HG03060 (cell line): ENCODE data around the gene PAX5.

Experiments used
- ATAC-seq: cut with Tn5 transposase; IDR thresholded peaks from one replicate; pipeline ENCODE4 v1.9.1; 2021; ENCODE audit warnings: low read depth, moderate number of reproducible peaks; ENCODE audit not compliant: unreplicated experiment

The PAX5 gene

DNA sequence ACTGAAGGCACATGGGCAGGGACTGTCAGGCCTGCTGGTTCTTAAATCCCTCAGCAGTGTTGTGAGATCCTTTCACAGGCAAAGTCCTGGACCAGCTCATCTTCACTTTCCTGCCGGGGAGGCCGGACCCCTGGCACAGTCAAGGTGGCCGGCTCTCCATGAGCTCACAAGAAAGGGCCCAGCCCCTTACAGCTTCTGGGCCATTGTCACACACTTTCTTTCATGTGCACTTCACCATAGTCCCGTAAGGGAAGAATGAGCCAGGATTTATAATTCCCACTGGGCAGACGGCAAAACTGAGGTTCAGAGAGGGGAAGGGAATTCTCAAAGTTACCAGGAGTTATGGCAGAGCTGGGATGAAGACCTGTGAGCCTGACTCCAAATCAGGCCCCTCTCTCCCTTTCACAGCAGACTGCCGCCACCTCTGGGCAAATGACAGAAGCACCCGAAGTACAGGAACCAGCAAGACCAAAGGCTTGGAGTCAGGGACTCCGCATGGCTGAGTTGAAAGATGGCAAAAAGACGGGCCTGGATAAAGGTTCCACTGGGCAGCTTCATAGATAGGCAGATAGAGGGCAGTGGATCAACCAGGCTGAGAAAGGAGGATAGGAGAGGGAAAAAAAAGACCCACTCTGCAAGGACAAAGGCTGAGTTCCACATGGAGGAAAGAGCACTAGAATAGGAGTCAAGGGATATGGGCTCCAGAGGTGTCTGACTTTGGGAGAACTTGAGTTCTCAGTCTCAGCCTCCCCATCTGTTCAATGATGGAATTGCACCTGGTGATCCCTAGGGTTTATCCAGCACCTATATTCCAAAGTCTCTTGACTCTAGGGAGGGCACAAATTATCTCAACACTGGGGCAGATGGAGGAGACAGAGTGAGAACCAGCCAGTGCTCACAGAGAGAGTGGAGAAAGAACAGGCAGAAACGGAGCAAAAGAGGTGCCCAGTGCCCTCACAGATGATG lies 128.7 kb downstream of the PAX5 start:
- ATAC-seq, result no peak

DNA sequence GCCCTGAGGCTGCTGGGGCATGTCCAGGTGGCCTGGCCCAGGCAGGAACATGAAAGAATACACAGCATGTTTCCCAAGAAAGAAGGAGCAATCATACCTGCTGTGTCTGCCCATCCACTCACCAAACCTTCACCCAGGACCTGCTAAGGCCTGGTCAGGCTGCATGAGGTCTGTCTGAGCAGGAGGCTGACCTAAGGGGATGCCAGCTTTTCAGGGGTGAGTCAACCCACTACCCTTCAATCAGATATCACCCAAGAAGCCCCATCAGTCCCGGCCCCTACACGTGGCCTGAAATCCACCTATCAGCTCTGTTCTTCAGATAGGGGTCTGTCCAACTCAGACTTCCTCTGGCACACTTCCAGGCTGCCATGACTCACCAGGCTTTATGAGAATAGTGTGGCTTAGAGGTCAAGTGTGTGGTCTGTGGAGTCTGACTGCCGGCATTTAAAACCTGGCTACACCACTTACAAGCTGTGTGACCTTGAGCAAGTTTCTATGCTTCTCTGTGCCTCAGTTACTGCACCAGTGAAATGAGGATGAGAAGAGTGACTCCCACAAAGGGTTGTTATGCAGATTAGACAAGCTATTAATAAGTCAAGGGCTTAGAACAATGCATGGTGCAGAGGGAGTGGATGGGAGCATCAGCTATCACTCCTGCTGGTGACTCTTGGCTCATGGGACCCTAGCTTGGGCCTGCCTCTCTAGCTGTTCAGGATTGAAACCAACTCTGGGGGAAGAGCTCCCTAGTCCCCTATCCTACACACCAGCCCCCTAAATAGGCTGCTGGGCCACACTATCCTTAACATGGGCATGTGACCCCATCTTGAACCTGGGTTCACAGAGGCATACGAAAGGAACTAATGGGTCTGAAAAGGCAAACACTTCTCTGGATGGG lies 130.3 kb downstream of the PAX5 start:
- no peak for ATAC-seq

DNA sequence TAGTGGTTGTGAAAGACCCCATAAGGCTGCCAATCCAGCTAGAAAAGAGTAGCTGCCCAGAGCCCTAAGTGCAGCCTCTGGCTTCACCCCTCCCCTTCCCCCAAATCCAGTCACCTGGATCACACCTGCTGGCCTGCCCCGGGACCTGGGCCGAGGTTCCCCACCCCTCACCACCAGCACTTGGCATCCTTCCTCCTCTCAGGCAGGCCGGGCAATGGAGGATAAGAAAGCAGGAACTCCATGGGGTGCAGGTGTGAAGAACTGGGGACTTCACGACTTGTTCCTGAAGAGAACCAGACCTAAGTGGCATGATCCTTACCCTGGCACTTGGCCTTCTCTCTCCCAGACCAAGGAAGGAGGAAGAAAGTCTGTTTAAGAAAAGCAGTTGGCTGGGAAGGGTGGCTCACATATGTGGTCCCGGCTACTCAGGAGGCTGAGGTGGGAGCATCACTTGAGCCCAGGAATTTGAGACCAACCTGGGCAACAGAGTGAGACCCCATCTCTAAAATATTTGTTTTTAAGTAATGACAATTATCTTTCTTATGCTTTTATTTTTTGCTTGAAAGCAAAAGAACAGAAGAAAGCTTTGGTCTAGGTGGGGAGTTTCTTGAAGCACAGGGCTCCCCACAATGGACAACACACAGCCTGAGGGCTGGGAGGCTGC lies 131.1 kb downstream of the PAX5 start:
- no peak for ATAC-seq

DNA sequence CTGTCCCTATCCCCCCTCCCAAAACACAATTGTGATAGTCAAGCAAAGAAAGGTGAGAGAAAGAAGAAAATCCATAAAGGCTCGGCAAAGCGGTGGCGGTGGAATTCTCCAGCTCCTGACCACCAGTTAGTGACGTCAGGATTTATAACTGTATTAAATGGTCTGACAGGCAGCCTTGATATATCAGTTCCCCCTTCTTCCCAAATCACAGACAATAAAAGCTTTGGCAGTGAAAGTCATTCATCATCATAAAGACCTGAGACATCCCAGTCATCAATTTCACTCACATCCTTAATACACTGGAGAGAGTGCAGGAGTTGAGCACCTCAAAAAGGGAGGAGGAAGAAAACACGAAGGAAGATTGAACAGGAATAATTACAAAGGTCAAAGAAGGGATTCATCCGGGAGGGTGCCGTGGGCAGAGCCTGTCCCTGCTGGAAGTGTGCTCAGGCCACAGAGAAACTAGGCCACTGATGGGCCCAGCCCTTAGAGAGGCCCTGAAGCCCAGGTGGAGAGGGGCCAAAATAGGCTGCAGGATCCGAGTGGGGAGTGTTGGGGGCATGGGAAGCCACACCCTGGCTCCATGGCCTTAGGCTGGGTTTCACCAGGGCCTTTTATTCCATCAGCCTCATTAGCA lies 131.9 kb downstream of the PAX5 start:
- ATAC-seq, result no peak

DNA sequence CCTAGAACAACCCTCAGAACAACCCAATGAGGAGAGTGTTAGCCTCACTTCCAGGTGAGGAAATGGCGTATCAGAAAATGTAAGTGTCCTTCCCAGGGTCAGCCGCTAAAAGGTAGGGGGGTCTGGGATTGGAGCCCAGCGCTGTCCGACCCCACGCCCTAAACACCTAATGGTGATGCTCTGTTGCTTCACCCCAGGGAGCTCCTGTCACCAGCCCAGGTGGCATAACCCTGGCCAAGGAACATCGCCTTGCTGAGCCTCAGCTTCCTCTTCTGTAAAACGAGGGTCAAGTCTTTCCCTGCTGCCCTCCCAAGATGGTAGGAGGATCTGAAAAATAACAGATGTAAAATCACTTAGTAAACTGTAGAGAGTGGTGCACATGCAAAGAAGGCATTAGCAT lies 132.5 kb downstream of the PAX5 start:
- ATAC-seq, result no peak

DNA sequence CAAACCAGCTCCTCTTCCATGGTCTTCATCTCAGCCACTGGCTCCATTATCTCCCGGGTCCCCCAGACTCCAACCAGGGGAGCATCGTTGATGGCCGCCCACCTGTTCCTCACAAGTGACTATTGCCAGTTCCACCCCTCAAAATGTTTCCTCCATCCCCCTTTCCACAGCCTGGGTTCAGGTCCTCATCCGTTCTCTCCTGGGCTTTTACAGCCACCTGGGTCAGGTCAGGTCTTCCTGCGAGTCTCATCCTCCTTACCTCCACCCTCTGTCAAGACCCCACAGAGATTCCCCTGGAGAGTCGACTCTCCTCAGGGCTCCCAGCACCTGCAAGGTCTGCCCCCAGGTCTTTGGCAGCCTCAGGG lies 133.2 kb downstream of the PAX5 start:
- no peak for ATAC-seq

DNA sequence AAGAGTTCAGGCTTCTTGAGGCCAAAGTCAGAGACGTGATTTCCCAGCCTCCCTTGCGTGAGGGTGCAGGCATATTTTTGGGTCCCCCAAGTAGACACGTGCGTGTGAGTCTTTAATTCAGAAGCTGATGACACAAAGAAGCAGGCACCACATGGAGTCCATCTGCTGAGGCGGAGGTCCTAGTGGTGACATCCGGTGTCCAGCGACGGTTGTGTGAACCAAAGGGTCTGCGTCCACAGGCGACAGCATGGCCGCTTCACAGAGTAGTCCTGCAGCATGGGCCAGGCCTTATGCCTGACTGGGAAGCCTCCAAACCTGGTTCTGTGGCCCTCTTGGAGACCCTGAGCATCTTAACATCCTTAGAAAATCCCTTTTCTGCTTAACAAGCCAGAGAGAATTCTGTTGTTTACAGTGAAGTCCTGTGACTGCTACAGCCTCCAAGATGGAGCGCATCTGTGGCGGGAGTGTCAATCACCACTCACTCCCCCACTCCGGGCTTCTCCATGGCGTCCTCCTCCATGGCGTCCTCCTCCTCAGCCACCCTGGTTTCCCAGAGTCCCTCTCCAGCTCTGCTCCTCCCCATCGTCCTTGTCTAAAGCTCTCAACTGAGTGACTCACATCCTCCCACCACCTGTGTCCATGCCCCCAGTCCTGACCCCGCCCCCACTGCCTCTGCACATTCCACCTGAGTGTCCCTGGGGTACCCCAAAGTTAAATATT lies 133.8 kb downstream of the PAX5 start:
- no peak for ATAC-seq

DNA sequence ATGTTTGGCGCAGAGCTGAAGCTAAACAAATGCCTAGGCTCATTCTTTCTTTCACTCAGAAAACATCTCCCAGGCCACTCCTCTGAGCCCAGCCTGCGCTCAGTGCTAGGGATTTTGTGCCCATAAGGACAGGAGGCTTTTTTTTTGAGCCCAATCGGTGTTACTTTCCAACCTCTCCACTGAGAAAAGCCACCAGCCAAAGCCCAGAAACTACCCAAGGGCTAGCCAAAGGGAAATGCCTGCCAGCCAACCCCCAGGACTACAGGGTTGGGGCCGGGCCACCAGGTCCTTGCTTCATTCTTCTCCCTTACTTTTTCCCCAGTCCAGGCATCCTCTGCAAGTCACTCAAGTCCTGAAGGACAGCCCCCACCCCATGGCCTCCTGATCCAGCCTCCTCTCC lies 134.7 kb downstream of the PAX5 start:
- no peak for ATAC-seq

DNA sequence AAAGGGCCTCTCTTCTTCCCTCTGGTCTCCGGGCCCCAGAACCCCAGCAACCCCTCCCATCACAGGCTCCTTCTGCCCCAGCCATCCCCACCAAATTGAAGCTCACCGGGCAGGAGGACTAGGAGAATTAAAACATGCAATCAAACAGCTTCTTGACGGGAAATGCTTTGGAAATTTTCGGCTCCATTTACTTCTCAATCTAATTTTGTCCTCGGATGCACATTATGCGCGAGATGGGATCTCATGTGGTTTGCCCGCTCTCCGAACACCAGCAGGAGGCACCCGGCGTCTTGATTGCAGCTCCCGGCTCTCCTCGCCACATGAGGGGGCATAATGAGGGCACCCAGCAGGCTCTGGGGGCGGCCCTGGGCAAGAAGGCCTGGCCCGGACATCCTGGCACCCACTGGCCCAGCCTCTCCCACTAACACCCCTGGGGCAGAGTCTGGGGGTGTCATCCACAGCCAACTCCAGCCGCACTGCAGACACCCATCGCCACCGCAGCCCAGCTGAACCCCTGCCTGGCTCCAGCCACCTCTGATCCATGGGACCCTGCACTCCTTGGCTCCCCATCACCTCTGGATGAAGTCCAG lies 135.5 kb downstream of the PAX5 start:
- ATAC-seq, result no peak

DNA sequence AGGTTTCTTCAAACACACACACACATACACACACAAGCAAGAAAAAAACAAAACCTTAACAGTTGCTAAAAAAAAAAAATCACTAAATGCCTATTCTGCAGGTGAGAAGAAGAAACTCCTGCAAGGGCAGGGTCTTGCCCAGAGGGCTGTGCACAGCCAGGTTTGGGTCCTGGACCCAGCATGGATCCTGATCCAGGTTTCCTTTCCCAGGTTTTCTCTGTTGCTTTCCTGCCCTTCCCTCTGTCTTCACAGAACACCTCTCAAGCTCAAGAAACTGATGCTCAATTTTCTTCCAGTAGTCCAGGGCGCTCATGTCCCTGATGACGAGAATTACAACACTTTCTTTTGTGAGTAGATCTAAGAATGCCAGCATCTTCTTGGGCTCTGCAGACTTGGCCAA lies 136.6 kb downstream of the PAX5 start:
- ATAC-seq, result no peak

DNA sequence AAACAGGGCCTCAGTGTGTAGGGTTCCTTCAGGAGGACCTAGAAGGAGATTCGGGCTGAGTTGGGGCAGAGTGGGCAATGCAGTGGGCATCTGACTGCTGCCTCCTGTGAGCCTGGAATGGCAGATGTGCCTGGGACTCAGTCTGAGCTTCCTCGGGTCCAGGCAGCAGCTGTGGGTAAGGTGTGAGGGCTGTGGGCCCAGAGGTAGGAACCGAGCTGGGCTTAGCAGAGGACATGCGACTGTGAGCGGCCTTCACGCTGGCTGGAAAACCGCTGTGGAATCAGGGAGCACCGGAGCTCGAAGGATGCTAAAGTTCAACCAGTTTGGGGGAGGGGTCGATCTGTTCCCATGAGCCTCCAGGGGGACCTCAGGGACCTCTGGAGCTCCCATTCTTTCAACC lies 137.0 kb downstream of the PAX5 start:
- ATAC-seq, result no peak

DNA sequence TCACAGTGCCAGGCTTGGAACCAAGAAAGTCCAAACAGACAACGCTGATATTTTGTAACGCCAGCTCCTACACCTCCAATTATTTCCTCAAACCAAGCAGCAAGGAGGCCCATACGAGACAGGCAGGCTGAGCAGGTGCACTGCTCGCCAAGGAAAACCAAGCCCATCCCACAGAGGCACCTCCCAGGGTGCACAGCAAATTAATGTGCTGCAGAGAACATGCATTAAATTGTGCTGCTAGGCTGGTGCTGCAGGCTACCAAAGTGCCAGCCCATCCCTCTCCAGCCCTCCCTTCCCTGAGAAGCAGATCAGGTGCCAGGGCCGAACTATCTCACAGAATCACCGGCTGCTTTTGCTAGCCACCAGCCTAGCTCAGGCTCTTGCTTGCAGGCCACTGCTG lies 137.8 kb downstream of the PAX5 start:
- no peak for ATAC-seq

DNA sequence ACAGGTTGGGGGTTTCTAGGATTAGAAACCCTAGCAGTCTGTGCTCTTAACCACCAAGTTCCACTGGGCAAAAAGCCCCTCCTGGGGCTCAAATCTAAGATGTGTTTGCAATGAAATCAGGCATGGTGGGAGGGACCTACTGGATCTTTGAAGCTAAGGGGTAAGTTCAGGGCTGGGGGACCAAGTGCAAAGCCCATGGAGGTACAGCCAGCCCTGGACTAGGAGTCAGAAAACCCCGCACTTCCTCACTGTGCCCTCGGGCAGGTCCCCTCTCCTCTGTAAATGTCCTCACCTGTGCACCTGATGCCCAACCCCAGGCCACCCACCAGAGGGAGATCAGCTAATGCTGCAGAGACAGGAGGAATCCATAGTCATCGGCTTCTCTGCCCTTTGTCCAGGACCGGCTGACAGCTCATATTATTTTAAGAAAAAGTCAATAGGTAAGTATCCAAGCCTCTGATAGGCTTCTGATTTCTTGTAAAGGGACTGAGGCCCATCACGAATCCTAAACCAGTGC lies 138.3 kb downstream of the PAX5 start:
- ATAC-seq, result no peak

DNA sequence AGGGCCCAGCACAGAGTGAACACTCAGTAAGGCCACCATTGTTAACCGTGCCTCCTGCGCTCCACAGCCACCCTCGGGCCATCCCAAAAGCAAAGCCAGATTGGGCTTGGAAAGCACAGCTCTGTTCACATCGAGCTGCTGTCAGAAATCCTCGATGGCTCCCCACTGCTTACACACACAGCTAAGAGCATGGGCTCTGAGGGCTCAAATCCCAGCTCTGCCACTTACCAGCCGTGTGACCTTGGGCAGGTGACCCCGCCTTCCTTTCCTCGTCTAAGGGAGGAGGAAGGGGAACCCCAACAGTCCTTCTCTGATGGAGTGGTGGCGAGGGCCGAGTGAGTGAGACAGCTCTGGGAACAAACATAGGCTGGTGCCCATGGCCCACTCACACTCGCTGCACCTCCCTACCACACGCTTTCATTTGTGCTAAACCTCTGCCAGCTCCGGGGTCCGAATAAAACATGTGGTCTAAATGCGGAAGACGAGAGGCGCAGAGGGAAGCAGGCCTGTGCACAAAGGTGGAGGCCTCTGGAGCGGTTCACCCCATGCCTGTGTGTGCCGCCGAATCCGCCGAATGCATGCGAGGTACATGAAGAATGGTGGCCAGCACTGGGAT lies 139.3 kb downstream of the PAX5 start:
- ATAC-seq, result no peak

DNA sequence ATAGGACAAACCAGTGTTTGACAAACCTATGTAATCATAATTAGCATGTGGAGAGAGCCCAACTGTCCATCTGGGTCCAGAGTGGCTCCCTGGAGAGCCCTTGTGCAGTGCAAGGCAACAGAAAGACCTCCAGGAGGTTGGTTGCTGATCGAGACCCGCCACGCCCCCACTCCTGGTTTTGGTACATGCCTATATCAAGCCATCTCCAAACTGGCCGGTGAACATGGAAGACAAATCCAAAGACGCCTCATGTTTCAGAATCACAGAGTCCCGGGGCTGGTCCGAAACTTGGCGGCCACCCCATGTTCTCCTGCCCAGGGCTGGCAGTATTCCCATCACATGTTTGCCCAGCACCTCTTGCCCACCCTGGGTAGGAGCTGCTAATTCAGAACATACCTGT lies 140.2 kb downstream of the PAX5 start:
- no peak for ATAC-seq

DNA sequence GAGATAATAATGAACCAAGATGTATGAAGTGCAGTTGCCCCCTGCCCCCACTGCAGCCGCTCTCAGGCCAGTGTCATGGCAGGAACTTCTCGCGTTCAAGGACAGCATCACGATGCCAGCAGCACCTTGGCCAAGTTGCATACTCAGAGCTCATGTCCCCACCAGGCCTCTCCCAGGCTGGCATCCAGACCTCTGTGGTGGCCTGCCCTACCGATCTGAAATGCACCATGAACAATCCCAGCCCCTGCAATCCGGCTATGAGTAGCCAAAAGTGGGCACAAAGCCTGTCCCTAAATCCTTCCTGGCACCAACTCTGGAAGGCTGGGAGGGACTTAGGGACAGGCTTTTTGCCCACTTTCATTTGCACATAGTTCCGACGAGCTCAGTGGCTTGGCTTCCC lies 140.9 kb downstream of the PAX5 start:
- no peak for ATAC-seq

DNA sequence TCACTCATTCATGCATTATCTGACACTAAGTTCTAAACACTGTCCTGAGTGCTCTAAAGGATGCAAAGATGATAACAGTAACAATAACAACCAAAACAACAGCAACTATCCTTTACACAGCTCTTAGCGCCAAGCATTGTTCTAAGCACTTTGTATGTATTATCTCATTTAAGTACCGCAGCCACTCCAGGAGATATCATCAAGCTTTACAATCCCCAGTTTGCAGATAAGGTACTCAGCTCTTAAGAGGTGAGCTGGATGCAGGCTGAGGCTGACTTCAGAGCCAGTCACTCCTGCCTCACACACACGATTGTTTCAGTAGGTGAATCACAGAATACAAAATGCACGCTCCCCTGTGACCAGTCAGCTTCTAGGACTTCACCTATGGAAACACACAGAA lies 141.8 kb downstream of the PAX5 start:
- no peak for ATAC-seq

DNA sequence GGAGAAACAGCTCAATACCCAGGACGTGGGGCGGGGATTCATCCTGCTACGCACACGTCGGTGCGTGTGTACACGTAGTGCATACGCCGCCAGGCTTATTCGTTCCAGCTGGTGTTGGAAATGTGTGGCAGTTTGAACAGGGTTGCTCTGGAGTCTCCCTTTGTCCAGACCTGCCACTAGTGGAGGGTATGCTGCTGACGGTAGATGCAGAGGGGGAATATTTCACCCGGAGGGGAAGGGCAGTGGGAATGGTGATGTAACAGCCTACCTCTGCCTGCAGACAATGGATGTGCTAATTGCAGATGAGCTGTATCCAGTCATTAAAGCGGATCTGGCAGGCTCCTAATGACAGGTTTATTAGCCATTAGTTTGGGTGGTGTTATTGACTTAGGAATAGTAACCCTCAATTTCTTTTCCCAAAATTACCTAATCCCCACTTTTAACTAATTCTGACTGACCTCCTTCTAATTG lies 142.7 kb downstream of the PAX5 start:
- ATAC-seq, result no peak

DNA sequence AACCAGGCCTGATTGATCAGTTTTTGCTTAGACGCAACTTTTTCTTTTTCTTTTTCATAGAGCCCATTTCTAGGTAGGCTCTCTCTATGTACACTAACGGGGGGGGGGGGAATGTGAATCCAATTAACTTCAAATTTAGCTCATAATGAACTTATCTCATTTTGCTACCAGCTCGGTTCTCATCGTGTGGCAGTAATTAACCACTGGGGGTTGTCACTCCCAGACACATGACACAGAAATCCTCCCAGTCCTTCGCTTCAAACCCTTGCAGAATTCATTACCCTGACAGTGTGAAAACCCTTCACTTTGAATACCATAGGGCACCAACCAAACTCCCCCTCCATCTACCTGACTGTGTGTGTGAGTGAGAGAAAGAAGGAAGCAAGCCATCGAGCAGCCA lies 144.2 kb downstream of the PAX5 start:
- ATAC-seq, result no peak
